ENCODE measurements around the gene TGOLN2. TPM values are rescaled to one million over a fixed set of nuclear protein-coding genes. Genes with fewer than 3 reads are reported as not detected.
A peak's percentile ranks its signal among the peaks of the same experiment; 100 is the strongest.
"Not testable (repeated sequence)": the region's sequence is repeated elsewhere in the genome, so short reads cannot be mapped to it uniquely, and the experiment has no call there.

Gene TGOLN2
- total RNA-seq, 4 donors from 2014 or later: 101 to 148 (median 136) TPM

GRCh38 chr2:85325466-85325811 is 2.4 kb downstream of the TGOLN2 start:
- Histone ChIP-seq H3K36me3 (peaks cover 29 to 51% (median 36%) of the 10 kb centered on the region in 4 donors), H3K27ac (replicated peaks in 1 of 4) (no peak overlapping the region), H3K4me1 (peaks cover 47 to 78% (median 75%) of the 10 kb centered on the region in 4 donors), H3K27me3 (no peaks in the 10 kb centered on the region), H3K4me3 (peak overlapping the region; percentile 80 to 92 (median 85)), H3K9me3 (no peaks in the 10 kb centered on the region)
- intact Hi-C loops (cut with DNase I): no loop called here
- no peak for DNase-seq (ENCODE audit: extremely low spot score)
- 63% methylated on average over 9 of the region's 9 CpGs for WGBS
- TF ChIP-seq POLR2A (IDR thresholded peaks at IDR 0.05; ENCODE audit: low read depth) (no peak), EP300 (IDR thresholded peaks at IDR 0.05) (no peak), CTCF (IDR thresholded peaks at IDR 0.05) (no peak), POLR2AphosphoS5 (IDR thresholded peaks at IDR 0.05) (no peak)

- intact Hi-C loops (cut with DNase I): no loop called here
- peak overlapping the region; percentile 80 to 92 (median 85) for H3K4me3 ChIP-seq
- peaks cover 47 to 80% (median 77%) of the 10 kb centered on the region in 4 donors for H3K4me1 ChIP-seq
- no peaks in the 10 kb centered on the region for H3K9me3 ChIP-seq
- H3K27me3 ChIP-seq: no peaks in the 10 kb centered on the region
- H3K27ac ChIP-seq (replicated peaks in 1 of 4): peak overlapping the region in 1 of 4 donors; percentile 12
- H3K36me3 ChIP-seq: peaks cover 35 to 57% (median 41%) of the 10 kb centered on the region in 4 donors
- WGBS: 58% methylated on average over 10 of the region's 10 CpGs
- TF ChIP-seq POLR2AphosphoS5 (IDR thresholded peaks at IDR 0.05) (no peak), EP300 (IDR thresholded peaks at IDR 0.05) (no peak), CTCF (IDR thresholded peaks at IDR 0.05) (no peak), POLR2A (IDR thresholded peaks at IDR 0.05; ENCODE audit: low read depth) (no peak)
- DNase-seq (ENCODE audit: extremely low spot score): no peak
These were observed 2.9 kb downstream of the TGOLN2 start for GRCh38 chr2:85324639-85325465.

- H3K36me3 ChIP-seq: peaks cover 37 to 66% (median 49%) of the 10 kb centered on the region in 4 donors
- H3K4me1 ChIP-seq: peaks cover 47 to 86% (median 76%) of the 10 kb centered on the region in 4 donors
- intact Hi-C loops (cut with DNase I): not testable (repeated sequence)
These were observed 3.8 kb downstream of the TGOLN2 start for GRCh38 chr2:85323988-85324367.

GRCh38 chr2:85323351-85323987 is 4.3 kb downstream of the TGOLN2 start:
- Histone ChIP-seq H3K4me1 (peaks cover 47 to 86% (median 72%) of the 10 kb centered on the region in 4 donors), H3K27ac (replicated peaks in 1 of 4) (no peak overlapping the region), H3K27me3 (no peaks in the 10 kb centered on the region), H3K9me3 (no peaks in the 10 kb centered on the region), H3K36me3 (peaks cover 37 to 69% (median 51%) of the 10 kb centered on the region in 4 donors), H3K4me3 (no peak overlapping the region)
- intact Hi-C loops (cut with DNase I): no loop called here
- TF ChIP-seq CTCF (IDR thresholded peaks at IDR 0.05) (no peak), EP300 (IDR thresholded peaks at IDR 0.05) (no peak), POLR2A (IDR thresholded peaks at IDR 0.05; ENCODE audit: low read depth) (no peak), POLR2AphosphoS5 (IDR thresholded peaks at IDR 0.05) (no peak)
- WGBS: 85% methylated on average over 9 of the region's 9 CpGs
- no peak for DNase-seq (ENCODE audit: extremely low spot score)

More at GRCh38 chr2:85323988-85324367, 3.8 kb downstream of the TGOLN2 start:
- H3K27ac ChIP-seq (replicated peaks in 1 of 4); H3K4me3 ChIP-seq; H3K9me3 ChIP-seq; DNase-seq (ENCODE audit: extremely low spot score); H3K27me3 ChIP-seq: not testable (repeated sequence)
- WGBS: 93% methylated on average over 11 of the region's 11 CpGs

- DNase-seq (ENCODE audit: extremely low spot score): no peak
- Histone ChIP-seq H3K27me3 (no peaks in the 10 kb centered on the region), H3K4me1 (peaks cover 21 to 62% (median 46%) of the 10 kb centered on the region in 4 donors), H3K36me3 (peaks cover 35 to 94% (median 80%) of the 10 kb centered on the region in 4 donors), H3K9me3 (no peaks in the 10 kb centered on the region), H3K4me3 (no peak overlapping the region), H3K27ac (replicated peaks in 1 of 4) (no peak overlapping the region)
- intact Hi-C loops (cut with DNase I): no loop called here
- TF ChIP-seq POLR2AphosphoS5 (IDR thresholded peaks at IDR 0.05) (no peak), POLR2A (IDR thresholded peaks at IDR 0.05; ENCODE audit: low read depth) (no peak), CTCF (IDR thresholded peaks at IDR 0.05) (no peak), EP300 (IDR thresholded peaks at IDR 0.05) (no peak)
- 87% methylated on average over 4 of the region's 4 CpGs for WGBS
These were observed 8.0 kb downstream of the TGOLN2 start for GRCh38 chr2:85319796-85320195.
